GM12872 (cell line): ENCODE results near the gene STYX.

ENCODE experiments used
- TF ChIP-seq, protein P1 (sequence below): IDR thresholded peaks from 3 replicates; pipeline ENCODE4 v1.5.1; 2011; ENCODE audit warnings: low read depth, mild to moderate bottlenecking, low read length, moderate library complexity; ENCODE audit not compliant: insufficient read depth

Gene STYX

DNA sequence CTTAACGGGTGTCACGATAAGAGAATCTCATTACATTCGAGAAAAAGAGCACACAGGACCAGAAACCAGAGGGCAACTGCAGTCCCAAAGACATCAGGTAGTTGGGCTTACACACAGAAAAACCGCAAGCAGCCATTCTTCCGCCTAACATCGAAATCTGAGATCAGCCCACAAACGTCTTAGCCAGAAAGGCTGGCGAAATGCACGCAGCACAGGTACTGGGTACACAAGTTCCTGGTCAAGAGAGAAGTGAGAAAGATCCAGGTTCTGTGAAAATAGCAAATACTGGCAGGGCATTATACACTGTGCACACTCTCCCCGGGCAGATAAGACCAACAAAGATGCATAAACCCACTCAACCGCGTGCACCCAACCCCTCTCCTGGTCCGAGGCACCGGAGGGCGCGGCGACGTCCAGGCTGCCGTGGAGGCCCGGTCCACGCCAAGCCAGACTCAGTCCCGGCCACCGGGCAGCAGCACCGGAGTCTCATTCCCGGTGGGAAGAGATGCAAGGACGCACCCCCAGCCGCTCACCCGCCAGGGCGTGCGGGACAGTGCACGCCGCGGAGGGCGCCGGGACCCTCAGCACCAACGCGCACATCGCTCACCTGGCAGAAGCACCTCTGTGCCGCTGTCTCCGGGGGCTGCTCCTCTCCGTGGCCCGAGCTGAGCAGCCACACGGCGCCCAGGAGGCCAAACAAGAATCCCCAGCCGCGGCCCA, 35.0 kb upstream of the STYX start:
- TF ChIP-seq, protein P1, sequence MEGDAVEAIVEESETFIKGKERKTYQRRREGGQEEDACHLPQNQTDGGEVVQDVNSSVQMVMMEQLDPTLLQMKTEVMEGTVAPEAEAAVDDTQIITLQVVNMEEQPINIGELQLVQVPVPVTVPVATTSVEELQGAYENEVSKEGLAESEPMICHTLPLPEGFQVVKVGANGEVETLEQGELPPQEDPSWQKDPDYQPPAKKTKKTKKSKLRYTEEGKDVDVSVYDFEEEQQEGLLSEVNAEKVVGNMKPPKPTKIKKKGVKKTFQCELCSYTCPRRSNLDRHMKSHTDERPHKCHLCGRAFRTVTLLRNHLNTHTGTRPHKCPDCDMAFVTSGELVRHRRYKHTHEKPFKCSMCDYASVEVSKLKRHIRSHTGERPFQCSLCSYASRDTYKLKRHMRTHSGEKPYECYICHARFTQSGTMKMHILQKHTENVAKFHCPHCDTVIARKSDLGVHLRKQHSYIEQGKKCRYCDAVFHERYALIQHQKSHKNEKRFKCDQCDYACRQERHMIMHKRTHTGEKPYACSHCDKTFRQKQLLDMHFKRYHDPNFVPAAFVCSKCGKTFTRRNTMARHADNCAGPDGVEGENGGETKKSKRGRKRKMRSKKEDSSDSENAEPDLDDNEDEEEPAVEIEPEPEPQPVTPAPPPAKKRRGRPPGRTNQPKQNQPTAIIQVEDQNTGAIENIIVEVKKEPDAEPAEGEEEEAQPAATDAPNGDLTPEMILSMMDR, result no peak

DNA sequence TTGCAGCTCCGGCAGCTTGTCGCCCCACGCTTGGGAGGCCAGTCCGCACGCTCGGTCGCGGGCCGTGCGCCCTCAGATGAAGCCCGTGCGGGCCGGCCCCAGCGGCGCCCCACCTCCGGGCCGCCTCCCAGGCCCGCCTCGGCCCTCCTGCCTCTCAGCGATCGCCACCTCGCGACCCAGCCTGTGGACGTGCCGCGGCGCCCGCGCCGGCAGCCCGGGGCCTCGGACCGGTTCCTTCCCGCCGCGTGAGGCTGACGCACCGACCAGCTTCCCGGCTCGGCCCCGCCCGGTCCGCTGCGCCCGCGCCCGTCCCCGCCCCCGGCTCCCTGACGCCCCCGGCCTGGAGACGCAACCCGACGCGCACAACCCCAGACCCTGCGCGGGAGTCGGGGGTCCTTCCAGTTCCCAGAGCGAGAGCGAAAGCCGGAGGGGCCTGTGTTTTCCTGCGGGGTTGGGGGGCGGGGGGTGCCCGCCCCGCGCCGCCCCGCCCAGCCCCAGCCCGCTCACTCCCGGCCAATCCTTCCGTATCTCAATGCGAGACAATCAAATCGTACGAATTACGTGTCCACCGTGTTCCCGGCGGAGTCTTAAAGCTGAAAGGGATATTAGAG, 34.4 kb upstream of the STYX start, which contains the start of gene ERO1A:
TSS of gene ERO1A (minus strand) at position 78 of the 611 bp plus-strand sequence. CDS start at position 1, 77 bp downstream.
- TF ChIP-seq, protein P1, result no peak

DNA sequence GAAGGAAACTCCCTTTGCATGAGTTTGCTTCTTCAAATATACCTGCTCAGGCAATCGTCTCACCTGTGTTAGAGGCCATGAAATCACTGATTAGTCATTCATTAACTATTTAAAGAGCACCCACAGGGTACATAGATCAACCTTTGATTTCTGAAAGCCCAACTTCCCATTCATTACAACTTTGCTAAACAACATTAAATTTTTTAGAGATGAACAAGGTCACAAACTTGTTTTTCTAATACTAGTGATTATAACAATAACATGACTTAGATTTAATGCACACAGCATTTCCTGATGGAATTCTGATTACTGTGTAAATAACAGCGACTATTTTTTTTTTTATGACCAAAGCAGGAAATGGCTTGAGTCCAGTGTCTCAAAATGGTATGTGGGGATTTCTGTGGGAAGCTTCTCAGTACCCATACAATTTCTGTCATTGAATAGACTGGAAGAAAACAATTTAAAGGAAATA, 29.2 kb upstream of the STYX start:
- TF ChIP-seq, protein P1, result no peak

DNA sequence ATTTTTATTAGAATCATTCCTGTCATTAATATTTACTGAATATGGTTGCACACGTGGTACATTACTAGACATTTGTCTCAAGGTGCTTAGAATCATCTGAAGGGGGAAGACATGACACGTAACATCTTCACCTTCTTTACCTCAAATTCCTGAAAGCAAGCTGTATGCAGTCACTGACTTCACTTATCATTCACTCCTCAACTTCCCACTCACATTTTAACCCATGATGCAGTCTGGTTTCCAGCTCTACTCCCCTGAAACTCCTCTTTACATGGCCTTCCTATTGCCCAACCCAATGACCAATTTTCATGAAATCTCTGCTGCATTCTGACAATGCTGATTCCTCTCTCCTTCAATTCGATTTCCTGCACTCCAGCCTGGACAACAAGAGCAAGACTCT, 28.7 kb upstream of the STYX start:
- TF ChIP-seq, protein P1, result no peak

DNA sequence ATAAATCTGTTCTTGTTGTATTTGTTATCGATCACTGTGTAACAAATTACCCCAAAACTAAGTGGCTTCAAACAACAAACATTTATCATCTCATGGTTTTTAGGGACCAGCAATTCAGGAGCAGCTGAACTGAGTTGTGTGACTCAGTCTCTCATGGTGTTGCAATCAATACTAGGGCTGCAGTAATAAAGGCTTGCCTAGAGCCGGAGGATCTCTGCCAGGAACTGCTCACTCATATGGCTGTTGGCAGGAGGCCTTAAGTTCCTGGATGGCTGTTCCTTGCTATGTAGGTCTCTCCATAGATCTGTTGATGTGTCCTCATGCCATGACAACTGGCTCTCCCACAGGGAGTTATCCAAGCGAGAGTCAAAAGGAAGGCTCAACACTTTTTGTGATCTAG, 26.7 kb upstream of the STYX start:
- TF ChIP-seq, protein P1, result no peak

DNA sequence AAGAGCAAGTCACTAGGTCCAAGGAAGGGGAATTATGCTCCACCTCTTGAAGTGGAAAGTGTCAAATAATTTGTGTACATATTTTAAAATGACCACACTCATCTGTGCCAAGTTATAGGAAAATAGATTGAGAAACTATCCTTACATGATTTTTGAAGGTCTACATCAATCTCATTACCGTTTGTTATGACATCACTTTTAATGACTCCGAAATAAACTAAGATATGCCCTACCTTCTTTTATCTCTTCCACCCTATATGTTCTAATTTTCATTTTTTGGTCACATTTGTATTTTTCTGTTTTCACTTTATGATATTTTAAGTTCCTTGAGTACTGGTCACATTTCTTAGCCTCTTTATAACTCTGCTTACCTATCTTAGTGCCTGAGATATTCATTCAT, 26.3 kb upstream of the STYX start:
- TF ChIP-seq, protein P1, result no peak

DNA sequence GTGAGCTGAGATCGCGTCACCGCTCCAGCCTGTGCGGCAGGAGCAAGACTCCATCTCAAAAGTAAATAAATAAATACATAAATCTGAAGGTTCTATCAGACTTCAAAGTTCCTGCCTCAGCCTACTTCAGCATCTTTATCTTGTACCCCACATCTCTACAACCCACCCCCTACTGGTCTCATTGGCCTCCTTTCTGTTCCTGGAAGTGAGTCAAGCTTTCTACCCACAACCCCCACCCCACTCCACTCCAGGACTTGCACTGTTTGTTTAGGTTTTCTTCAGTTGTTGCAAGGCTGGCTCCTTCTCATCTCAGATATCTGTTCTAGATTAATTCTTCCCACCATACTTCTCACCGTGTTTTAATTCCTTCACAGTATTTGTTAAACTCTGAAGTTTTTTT, 23.7 kb upstream of the STYX start:
- TF ChIP-seq, protein P1, result no peak
